Activated effector memory CD4-positive, alpha-beta T cell treated with anti-CD3 and anti-CD28 coated beads, Interleukin-2, amount 50 U/mL, for 16 hours (primary cell): Measurements from ENCODE around the gene ABCC11.
A peak's percentile ranks its signal among the peaks of the same experiment; 100 is the strongest.

Source experiments
- DNase-seq: peaks from one replicate; pipeline ENCODE4 v3.0.0-alpha.2; 2020

The ABCC11 gene

DNA sequence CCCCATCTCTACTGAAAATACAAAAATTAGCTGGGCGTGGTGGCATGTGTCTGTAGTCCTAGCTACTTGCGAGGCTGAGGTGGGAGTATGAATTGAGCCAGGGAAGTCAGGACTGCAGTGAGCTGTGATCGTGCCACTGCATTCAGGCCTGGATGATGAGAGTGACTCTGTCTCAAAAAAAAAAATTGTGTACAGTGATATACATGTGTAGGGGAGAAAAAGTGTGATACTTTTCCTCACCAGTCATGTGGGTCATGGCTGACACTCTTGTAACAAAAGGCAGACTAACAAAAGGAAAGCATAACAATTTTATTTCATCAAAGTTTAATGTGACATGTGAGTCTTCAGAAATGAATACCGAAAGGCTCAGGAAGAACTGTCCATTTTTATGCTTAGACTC is 89.5 kb downstream of the ABCC11 start:
- no peak for DNase-seq

DNA sequence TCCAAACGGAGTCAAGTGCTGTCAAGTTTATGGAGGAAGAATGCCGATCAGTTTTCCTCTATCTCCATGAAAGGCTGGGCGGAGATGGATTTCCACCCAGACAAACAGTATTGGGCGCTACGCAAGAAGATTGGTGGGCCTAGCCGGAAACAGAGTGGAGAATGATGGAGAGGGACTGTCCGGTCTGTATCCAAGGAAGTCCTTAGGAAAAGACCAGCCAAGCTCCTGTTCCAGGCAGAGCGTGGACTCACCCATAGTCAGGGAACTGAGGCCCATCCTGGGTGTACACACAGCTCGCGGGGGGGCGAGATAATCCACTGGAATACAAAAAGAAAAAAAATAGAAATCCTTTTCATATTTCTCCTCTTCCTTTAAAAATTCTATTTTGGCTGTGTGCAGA is 90.0 kb downstream of the ABCC11 start:
- no peak for DNase-seq

DNA sequence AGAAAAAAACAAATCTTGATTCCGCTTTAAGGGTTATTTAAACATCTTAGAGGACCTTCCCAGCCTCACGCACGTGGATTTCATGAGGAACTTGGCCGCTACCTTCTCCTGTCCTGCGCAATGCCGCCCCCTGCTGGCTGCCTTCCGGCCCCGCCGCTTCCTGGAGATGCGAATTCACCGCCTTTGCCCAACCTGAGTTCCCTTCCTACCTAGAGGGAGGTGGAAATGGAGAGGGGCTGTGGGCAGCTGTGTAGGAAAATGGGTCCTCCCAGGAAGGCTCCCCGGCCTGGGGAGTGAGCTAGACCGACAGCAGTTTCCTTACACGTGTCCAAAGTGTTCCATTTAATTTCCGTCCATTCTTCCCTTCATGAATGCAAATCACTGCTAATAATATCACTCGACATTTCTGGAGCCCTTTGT is 90.5 kb downstream of the ABCC11 start:
- DNase-seq = peak; percentile 93

DNA sequence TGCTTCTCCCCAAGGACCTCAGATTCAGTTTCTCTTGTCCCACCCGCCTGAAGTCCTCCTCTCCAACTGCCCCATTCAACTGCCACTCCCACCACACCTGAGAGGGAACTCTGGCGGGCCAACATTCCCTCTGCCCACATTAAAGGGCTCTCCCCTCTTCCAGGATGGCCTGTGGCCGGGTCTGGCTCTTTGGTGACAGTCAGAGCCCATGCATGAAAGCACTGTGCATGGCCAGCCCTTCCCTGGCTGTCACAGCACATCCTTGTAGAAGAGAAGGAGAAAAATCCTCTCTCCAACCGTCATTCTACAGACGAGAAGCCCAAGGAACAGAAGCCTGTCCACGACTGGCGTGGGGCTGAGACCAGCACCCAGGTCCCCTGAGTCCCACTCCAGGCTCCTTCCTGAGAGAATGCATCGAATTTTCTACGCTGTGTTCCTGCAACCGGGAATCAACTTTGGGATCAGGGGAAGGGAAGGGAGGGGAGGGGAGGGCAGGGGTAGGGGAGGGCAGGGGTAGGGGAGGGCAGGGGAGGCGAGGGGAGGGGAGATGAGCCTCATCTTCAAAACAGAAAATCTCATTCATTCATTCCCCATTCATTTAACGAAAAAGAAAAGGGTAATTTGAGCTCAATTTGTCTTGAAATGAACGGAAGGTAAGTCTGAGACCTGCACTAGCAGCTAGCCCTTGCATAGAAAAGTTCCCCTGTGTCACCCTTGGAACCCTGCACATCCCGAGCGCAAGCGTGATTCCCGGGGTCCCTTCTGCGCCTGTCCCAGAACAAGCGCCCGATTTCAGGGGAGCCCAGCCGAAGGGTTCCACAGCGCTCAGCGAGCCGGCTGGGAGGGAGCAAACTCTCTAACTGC is 91.2 kb downstream of the ABCC11 start, which contains the start of gene ABCC12:
TSS of gene ABCC12 (minus strand) at position 68 of the 864 bp plus-strand sequence. CDS start 9,569 bp downstream, outside the sequence.
- DNase-seq = no peak

DNA sequence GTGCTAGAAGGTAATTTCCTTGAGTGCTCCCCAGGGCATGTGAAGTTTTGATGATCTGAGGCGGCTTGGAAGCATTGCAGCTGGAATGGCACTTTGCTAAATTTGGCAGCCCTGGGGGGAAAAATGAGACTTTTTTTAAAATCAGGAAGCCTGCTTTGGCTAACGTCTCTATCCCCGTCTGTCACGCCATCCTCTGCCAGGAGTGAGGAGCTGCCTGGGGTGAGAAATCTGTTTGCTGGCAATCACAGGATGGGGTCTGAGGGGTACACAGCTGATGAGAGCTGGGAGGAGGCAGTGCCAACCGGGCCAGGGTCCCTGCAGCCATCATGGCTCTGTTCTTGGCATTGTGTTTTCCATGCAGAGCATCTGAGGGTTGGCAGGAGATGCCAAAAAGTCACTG is 93.6 kb downstream of the ABCC11 start:
- no peak for DNase-seq

DNA sequence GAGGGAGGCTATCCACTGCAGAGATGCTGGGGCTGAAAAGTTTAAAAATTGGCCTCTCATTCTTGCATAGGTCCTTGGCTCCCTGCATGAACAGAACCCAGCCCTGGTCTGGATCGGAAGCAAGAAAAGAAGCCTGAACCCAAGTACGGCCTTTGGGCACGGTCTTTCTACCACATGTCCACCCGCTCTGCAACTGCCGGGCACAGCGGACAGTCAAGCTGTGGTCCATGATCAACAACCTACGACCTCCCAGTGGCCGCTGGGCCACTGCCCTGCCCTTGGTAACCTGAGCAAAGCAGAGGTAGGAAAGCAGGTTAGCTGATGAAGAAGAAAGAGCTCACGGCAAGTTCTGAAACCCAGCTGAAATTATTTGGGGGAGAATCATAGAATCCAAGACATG is 95.1 kb downstream of the ABCC11 start:
- no peak for DNase-seq

DNA sequence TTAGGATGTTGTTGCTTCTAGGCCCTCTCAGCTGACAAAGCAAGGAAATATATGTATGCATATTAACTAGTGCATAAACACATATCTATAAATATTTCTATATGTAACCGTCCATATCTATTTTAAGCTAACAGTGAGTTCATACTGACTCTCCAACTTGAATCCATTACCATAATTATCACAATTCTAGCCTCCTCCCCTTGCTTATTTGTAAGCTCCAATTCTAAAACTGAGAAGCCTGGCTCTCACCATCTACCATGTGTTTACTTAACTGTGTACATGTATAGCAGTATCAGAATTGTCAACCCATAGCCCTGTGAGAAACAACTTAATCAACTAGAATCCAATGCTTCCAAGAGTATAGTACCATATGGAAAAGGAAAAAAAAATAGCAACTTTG is 96.6 kb downstream of the ABCC11 start:
- no peak for DNase-seq

DNA sequence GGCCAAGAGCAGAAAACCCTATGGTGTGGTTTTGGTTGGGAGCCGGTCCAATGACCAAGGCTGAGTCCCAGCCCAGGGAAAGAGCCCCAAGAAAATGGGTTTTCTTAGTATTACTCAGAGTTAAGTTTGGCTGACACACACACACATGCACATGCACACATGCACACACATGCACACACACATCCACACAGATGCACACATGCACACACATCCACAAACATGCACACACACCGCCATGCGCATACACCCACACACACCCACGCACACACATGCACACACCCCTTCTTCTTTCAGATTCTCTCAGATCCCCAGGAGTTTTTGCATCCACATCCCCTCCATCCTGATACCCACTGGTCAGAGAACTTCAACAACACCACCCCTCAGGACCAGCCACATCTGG is 100.6 kb downstream of the ABCC11 start:
- no peak for DNase-seq

DNA sequence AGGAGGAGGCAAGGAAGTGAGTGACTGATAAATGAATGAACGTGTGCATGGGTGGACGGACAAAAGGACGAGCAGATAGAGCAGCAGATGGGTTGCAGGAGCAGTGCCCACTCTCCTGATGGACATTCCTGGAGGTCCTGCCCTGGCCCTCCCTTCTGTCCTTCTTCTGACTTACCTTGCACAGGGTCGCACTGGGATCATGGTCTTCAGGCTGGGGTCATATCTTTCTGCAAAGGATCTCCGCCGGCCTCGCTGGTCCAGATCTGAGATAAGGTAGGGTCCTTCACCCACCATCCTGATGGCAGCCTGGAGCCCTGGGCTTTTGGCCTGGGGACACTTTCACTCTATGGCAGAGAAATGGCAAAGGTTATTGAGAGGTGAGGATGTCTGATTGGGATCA is 101.2 kb downstream of the ABCC11 start:
- no peak for DNase-seq

DNA sequence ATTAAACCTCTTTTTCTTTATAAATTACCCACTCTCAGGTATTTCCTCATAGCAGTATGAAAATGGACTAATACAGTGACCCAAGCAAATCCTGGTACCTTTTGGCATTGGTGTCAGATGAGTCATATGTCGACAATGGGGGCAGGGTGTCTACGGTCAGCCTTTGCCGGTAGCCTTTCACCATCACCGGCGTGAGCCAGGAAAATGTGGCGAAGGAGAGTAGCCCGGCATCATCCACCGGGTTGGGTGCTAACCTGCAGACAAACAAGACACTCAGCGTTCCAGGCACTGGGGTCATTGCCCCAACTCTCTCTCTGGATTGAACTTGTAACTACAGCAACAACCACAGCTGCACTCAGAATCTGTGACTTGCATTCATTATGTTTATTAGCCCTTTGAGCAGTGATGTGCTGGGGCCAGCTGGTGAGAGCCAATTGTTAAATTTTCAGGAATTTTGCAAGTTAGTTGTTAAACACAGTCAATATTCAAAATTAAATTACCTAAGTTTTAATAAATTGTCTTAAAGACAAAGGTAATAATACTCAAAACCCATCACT is 103.4 kb downstream of the ABCC11 start:
- DNase-seq = no peak

DNA sequence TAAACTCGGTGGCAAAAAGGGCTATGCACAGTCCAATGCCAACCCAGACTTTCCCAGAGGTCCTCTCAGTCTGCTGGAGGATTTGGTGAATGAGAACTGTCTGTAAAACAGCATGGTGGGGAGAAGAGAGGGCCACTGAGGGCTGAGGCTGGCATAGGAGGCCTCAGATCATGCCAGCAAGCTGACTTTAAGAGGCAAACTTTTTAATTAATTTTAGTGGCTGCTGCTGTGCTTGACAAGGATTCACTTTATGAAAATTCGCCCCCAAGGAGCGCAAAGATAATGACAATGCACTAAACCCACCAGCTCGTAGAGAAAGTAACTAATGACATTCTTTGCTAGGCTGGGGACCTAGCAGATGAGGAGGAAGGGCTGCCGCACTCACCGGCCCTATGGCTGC is 106.5 kb downstream of the ABCC11 start:
- DNase-seq = no peak

DNA sequence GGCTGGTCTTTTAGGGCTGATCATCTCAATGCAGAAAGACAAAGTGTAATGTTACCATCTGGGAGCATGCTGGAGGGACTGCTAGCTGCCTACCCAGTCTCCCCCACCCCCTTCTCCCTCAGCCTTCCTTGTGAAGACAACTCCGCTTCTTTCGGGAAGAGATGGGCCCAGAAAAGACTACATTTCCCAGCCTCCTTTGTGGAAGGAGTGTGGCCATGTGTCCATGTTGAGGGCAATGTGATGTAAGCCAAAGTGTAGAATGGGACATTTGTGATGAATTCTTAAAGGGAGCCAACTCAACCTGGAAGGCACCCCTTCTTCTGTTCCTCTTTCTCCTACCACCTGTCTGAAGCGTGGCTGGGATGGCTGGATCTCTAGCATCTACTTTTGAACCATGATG is 107.8 kb downstream of the ABCC11 start:
- DNase-seq = no peak

DNA sequence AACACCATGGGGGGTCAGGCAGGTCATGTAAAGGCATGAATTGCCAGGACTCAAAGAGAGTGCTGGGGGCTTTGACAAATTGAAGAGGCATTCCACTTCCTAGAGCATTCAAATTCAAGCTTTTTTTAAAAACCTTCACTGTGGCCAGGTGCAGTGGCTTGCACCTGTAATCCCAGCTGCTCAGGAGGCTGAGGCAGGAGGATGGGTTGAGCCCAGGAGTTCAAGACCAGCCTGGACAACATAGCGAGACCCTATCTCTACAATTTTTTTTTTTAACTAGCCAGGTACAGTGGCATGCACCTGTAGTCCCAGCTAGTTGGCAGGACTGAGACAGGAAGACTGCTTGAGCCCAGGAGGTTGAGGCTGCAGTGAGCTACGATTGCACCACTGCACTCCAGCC is 108.8 kb downstream of the ABCC11 start:
- no peak for DNase-seq

DNA sequence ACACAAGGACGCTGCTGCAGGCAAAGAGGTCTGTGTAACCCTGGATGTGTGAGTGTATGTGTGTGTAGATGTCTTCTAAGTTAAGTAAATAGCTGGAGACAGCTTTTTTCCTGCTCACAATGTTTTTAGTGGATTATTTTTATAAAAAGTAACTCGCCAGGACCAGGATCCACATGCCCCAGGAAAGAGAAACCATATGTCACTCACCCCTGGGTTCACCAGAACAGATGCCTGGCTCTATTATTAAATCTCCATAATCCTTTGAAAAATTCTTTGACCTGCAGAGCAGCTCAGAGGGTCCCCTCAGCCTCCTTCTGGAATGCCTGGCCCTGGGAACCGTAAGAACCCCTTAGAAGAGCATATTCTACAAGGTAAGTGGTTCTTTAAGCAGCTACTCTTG is 109.5 kb downstream of the ABCC11 start:
- DNase-seq = no peak

DNA sequence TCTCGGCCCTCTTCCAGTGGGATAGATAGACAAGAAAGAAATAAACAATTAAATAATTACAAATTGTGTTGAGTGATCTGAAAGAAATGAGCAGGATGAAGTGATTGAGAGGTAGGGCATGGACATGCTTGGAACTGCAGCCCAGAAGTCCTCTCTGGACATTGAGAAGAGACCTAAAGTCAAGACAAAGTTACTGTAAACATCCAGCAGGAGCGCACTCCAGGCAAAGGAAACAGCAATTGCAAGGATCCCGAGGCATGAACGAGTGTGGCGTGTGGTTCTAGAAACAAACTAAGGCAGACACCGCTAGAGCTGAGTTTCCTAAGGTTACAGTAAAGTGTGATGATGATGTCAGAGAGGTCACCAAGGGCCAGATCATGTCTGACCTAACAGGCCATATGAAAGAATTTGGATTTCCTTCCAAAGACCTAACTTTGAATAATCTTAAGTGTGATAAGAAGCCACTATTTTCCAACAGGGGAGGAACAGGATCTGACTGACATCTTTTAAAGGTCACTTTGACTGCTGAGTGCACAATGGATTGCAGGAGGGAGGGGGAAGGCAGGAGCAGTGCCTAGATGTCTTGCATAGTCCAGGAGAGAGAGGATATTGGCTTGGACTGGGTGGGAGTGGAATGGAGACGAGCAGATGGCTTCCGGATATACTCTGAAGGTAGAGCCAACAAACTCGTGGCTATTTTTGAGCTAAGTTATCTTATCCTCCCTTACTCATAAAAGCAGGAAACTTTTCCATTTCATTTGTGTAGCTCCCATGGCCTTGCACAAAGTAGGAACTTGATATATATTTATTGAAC is 110.6 kb downstream of the ABCC11 start:
- DNase-seq = no peak

DNA sequence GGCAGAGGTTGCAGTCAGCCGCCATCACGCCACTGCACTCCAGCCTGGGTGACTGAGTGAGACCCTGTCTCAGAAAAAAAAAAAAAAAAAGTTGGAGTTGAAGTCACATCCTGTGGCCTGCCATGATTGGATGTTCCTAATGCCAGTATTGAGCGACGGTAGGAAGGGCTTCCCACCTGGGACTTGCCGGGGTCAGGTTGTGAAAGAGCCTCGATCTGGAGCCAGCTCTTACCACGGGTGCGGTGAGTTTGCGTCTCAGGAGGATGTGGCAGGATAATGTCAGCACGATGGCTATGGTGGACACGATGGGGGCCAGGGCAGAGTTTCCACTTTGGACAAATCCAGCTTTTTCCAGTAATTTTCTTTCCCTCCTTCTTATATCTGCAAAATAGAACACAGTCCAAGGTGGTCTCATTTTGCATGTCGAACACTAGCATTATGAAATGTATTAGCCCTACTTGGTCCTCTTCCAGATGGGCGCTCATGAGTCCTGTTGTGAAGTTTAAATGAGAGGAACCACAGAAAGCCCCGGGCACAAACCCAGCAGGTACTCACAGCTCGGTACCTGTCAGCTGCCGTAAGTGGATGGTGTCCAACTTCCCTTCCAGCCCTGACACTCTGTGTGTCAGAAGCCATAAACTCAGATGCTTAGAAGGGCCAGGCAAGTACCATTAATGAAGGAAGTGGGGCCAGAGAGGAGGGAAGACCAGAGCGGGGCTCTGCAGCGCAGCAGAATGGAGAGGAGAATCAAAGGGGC is 113.7 kb downstream of the ABCC11 start:
- DNase-seq = peak; percentile 8

DNA sequence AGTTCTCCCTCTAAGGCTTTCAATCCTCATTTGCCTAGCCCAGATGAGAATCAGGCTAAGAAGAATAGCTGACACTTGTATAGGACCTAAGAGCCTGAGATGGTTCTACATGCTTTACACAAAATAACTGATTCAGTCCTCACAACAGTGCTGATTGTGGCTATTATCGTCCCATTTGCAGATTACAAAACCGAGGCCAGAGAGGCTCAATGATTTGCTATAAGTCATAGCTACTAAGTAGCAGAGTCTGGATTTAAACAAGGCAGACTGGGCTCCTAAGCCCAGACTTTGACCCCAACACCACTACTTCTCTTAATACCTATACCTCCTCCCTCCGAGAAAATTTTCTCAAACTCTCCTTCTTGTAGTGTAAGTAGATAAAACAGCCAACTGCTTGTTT is 114.6 kb downstream of the ABCC11 start:
- no peak for DNase-seq

DNA sequence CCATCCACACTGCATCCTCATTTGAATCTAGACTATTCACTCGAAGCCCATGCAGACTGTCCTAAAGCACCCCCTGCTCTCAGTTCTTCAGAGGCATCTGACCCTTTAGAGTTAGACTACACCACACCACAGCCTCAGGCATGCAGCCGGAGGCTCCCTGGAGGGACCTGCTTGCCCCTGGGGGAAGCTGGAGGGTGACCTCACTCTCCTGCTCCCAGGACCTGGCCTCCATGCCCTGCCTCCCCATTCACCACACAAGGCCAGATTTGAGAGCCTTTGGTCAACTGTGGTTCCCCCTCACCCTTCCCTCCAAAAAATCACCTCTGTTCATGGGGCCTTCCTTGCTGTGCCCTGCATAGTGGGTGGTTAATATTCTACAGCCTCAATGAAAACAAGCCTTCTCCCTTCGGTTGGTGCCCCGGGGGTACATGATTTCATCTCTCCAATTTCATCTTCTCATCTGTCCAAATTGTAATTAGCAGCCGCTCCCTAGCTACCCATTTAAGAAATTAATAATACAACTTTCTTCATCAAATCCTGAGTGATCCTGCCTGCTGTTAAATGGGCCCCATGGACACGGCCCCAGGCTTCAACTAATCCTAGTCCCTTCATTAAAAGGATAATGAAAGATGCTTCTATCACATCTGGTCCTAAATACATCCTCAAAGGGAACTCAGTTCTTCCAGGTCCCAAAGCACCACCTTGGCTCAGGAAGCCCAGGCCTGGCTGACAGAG is 116.0 kb downstream of the ABCC11 start:
- DNase-seq = peak; percentile 53

DNA sequence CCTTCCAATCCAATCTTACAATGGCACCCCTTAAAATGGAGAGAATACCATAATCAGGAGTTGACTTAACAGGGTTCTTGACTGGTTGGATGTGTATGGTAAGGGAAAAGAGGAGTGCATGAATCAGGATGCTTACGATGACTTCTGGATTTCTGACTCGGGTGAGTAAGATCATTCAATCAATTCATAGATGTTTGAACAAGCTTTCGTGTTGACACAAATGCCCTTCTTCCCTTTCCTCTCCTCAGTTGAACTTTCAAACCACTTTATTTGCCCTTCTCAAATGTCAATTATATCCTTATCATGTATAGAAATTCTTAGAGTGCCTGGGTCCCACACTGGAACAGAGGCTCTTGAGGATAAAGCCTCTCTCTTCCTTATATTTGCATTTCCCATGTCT is 117.4 kb downstream of the ABCC11 start:
- no peak for DNase-seq

DNA sequence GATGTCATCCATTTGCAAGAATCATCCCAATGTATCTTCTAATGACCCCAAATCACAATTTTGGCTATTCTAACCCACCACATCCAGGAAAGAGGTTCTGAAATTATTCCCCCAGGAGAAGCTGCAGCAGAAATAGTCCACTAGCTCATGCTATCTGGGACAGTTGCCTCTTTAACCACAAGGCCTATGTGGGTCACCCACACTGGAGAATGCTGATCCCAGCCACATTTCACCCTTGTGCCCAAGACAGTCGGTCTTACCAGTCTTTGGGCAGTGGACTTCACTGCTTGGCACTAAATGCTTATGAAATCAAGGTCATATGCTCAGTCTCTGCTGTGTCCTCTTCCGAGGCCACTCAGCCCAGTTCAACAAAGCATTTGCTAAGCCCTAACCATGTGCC is 118.6 kb downstream of the ABCC11 start:
- DNase-seq = peak; percentile 27

DNA sequence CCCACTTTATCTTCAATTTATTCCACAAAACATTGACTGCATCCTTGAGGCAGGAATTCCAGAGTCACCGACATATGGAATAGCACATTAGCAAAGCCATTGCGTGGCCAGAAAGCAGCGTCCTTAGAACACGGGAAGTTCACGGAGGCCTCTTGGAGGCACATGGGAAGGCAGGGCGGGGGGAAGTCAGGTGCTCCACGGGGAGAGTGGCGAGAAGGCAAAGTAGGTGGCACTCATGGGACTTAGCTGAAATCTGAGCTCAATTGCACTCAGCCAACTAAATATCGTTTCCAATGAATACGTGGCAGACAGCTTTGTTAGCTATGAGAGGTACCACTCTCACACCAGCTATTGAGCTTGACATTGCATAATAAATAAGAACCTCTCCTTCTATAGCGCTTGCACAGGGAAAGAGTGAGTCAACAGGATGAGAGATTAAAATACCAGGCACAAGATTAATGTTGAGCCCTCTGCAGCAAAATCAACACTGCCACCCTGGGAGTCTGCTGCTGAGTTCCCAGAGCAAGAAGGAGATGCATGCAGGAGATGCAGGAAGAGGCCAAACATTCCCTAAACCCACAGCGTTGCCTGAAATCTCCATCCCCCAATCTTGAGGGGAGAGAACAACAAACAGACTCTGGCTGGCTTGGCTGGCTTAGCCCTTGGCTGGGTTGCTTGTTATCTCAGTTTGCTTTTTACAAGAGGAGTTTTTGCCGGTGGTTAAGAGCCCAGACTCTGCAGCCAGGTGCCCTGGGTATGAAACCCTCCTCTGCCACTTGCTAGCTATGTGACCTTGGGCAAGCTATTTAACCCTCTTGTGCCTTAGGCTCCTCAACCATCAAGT is 120.3 kb downstream of the ABCC11 start:
- no peak for DNase-seq
